ENCODE measurements around the gene CCDC47.

Gene CCDC47

DNA sequence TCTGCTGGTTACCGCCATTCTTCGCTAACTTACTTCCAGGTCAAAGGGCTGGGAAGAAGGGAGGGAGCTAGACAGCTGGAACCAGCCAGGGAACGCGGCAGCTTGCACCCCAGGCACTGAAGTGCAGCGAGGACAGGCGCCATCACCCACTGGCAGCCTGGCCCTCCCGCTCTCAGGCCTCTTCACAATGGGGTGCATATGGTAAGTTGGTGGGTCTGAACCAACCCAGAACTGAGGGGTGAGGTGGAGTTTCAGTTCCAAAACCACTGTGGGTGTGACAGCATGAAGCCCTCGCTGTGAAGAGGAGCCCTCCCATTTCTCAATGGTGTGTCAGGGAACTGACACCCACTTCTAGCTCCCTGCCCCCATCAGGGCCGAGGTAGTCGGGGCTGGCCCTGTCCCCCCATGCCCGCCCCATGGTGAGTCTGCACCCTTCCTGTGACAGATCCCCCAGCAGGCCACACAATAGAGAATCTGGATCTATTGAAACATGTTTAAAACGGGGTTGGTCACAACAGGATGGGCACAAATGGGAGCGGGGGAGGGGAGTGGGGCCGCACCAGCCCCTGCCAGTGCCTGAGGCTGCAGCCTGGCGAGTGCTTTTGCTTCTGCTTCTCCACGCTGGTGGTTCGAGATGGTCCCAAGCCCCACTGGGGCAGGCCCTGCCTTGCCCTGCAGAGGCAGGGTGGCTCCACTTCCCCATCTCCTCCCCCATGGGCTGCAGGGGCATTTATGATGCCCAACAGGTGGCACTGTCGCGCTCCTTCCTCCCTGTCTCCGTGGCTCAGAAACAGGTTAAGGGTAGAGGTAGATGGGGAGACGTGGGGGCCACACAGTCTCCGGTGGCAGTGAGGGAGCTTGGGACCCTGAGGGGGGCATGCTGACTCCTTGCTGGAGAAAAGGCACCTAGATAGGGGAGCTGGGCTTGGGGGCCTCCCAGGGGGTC is 75.8 kb downstream of the CCDC47 start:
- DNase-seq = peak; percentile 33

DNA sequence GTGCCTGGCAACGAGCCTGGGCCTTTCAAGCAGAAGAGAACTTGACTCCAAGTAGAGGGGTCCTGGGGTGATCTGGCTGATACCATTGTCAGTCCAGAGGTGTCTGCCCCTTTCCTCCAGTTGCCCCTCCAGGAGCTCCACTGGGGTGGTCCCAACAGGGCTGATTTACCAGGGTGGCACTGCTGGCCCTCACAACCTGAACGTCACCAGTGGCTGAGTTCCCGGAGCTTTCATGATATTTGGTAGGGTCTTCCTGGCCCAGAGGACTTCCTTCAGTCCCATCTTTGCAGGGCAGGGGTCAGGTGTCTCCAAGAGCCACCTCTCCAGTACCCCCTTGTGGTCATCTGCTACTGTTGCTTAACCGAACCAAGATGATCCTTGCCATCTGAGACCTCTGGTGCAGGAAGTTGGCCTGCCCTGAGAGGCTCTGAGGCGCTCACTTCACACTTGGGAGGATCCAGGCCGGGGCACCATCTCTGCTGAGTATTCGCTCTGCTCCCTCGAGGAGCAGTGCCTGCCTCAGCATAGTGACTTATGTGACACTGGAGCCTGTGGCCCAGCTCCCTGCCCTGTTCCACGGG is 76.9 kb downstream of the CCDC47 start:
- DNase-seq = no peak

DNA sequence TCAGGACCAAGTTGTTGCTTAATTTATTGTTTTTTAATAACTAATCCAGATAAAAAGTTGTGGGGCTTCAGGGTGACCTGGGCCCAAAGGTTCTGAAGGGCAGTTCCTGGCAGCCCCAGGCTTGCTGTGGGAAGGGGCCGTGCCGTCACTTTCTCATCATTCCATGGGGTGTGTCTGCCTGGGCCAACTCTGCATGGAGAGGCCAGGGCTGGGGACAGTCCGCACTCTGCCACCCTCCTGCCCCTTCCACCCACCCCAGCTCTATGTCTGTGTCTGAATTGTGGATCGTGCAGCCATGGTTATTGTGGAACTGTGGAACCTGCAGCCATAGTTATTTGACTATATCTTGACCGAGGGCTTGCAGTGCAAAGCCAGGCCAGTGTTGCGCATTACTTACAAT is 77.5 kb downstream of the CCDC47 start:
- DNase-seq = no peak
